Activated T-helper 9 cell treated with anti-CD3 and anti-CD28 coated beads, Interleukin-2, amount 50 U/mL, for 16 hours (primary cell): ENCODE data around the gene MMRN2.
"Not testable (repeated sequence)": the region's sequence is repeated elsewhere in the genome, so short reads cannot be mapped to it uniquely, and the experiment has no call there.

Experiments
- DNase-seq: peaks from one replicate; pipeline ENCODE4 v3.0.0-alpha.2; 2020; ENCODE audit warnings: low read depth

Gene MMRN2

GRCh38 chr10:86957471-86958115 lies at the start of gene MMRN2:
Gene MMRN2, minus strand, starts transcription at chr10:86957615. Its CDS starts 74 bp downstream, at chr10:86957541.
- no peak for DNase-seq

DNA sequence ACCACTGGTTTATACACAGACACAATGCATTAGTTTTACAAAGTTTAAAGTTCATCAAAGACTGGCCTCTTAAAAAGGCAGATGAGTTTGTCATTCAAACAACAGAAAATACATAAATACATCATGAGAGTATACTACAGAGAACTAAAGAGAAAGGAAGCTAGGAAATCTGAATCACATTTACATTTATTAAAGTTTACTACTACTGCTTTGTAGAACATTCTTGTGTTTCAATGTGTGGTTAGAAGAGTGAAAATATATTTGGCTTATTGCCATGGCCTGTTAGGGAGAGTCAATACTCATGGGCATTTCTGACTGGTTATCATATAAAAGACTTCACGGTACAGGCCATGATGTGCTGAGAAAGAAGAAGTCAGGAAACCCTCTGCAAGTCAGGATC lies 49.7 kb upstream of the MMRN2 start:
- DNase-seq: not testable (repeated sequence)

DNA sequence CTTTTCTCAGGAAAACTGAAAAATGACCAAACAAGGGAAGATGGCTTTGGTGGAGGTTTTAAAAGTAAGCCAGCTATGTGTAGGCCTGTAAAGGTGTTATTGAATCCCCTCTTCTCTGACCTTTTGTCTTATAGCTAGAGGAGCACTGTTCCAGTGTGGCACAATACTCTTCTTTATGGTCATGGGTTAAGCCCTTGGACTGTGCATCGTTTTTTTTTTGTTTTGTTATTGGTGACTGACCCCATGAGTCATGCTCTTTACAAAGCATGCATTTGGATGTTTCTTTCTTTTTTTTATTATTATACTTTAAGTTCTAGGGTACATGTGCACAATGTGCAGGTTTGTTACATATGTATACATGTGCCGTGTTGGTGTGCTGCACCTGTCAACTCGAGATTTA lies 43.1 kb upstream of the MMRN2 start:
- no peak for DNase-seq

- DNase-seq: not testable (repeated sequence)
Measured at GRCh38 chr10:86999802-87000403, 42.5 kb upstream of the MMRN2 start.

DNA sequence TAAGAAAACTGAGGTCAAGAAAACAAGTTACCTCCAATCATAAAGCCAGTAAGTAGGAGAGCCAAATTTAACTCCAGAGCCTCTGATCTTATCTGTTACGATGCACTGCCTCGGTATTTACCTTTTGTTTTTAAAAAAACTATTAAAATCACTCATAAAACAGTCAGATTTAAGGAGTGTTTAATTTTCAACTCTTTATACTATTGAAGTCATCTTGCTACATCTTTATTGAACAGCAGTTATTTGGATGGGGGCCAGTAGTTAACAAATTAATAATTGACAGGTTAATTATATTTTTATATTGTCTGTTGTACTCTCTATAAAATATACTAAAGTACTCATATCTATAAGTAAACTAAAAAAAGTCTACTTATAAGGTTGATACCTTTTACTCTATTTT lies 35.5 kb upstream of the MMRN2 start:
- DNase-seq: no peak

GRCh38 chr10:86992456-86992855 lies 35.0 kb upstream of the MMRN2 start:
- no peak for DNase-seq

- not testable (repeated sequence) for DNase-seq
Measured at GRCh38 chr10:86991362-86991761, 33.9 kb upstream of the MMRN2 start.

DNA sequence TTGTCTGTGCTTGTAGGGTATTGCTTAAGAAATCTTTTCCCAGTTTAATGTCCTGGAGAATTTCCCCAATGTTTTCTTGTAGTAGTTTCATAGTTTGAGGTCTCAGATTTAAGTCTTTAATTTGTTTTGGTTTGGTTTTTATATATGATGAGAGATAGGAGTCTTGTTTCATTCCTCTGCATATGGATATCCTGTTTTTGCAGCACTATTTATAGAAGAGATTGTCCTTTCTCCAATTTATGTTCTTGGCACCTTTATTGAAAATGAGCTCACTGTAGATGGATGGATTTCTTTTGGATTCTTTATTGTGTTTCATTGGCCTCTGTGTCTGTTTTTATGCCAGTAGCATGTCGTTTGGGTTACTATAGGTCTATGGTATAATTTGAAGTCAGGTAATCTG lies 31.1 kb upstream of the MMRN2 start:
- DNase-seq: no peak

DNA sequence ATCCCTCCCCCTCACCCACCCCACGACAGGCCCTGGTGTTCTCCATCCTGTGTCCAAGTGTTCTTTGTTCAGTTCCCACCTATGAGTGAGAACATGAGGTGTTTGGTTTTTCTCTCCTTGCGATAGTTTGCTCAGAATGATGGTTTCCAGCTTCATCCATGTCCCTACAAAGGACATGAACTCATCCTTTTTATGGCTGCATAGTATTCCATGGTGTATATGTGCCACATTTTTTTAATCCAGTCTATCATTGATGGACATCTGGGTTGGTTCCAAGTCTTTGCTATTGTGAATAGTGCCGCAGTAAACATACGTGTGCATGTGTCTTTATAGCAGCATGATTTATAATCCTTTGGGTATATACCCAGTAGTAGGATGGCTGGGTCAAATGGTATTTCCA lies 27.1 kb upstream of the MMRN2 start:
- DNase-seq: not testable (repeated sequence)

- no peak for DNase-seq
Measured at GRCh38 chr10:86981716-86982115, 24.3 kb upstream of the MMRN2 start.

DNA sequence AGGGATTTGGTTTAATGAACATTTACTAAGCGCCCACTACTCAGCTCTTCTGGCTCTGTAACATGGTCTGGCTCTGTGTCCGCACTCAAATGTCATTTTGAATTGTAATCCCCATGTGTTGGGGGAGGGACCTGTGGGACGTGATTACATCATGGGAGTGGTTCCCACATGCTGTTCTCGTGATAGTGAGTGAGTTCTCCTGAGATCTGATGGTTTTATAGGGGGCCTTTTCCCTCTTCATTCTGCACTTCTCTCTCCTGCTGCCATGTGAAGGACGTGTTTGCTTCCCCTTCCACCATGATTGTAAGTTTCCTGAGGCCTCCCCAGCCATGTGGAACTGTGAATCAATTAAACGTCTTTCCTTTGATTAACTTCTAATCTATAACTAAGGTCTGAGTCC lies 23.6 kb upstream of the MMRN2 start:
- DNase-seq: not testable (repeated sequence)

- DNase-seq: no peak
Measured at GRCh38 chr10:86979977-86980448, 22.6 kb upstream of the MMRN2 start.

GRCh38 chr10:86979296-86979818 lies 21.9 kb upstream of the MMRN2 start:
- DNase-seq: no peak

- not testable (repeated sequence) for DNase-seq
Measured at GRCh38 chr10:86978457-86978856, 21.0 kb upstream of the MMRN2 start.

DNA sequence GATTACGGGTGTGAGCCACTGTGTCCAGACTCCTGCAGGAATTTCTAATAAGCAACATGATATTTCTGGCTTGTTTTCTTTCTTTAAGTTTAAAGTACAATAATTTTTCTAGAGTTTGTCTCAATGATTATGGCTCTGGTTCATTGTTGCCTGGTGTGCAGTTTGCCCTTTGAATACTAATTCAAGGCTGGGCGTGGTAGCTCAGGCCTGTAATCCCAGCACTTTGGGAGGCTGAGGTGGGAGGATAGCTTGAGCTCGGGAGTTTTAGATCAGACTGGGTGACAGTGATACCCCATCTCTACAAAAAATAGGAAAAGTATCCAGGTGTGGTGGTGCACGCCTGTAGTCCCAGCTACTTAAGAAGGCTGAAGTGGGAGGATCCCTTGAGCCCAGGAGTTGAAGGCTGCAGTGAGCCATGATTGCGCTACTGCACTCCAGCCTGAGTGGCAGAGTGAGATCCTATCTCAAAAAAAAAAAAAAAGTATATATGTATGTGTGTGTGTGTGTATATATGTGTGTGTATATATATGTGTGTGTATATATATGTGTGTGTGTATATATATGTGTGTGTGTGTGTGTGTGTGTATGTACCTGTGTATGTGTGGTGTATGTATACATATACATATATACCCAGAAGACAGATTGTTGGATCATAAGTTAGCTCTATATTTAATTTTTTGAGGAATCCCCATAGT lies 19.1 kb upstream of the MMRN2 start:
- no peak for DNase-seq

DNA sequence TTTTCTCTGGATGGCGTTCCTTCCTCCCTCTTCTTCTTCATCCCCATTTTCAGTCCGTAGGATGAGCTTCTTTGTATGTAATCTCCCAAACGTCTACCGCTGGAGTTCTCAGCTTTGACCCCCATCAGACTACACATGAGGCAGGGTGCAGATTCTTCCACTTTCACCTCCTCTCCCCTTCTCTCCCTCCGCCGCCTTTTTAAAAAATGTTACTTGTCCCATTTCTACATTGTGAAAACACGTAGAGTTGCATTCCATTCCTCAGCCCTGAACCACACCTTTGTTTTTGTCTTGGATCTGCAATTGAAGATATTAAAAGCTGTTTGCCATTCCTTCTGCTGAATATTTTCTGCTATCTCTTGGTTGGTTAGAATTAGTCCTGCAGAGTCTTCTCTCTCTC lies 17.1 kb upstream of the MMRN2 start:
- DNase-seq: no peak

GRCh38 chr10:86972613-86973380 lies 15.4 kb upstream of the MMRN2 start:
- DNase-seq: no peak

GRCh38 chr10:86971232-86971991 lies 14.0 kb upstream of the MMRN2 start:
- peak; percentile 83 for DNase-seq

DNA sequence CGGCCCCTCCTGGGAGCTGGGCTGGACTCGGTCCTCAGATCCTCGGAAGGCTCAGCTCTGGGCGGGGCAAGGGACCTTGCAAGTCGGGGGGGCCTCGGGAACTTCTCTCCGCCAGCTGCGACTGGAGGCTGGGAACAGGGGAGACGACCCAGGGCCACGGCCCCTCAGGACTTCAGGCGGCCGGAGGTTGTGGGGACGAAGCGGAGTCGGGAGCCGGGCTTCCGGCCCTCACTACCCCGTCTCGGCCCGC lies 13.5 kb upstream of the MMRN2 start:
- no peak for DNase-seq

DNA sequence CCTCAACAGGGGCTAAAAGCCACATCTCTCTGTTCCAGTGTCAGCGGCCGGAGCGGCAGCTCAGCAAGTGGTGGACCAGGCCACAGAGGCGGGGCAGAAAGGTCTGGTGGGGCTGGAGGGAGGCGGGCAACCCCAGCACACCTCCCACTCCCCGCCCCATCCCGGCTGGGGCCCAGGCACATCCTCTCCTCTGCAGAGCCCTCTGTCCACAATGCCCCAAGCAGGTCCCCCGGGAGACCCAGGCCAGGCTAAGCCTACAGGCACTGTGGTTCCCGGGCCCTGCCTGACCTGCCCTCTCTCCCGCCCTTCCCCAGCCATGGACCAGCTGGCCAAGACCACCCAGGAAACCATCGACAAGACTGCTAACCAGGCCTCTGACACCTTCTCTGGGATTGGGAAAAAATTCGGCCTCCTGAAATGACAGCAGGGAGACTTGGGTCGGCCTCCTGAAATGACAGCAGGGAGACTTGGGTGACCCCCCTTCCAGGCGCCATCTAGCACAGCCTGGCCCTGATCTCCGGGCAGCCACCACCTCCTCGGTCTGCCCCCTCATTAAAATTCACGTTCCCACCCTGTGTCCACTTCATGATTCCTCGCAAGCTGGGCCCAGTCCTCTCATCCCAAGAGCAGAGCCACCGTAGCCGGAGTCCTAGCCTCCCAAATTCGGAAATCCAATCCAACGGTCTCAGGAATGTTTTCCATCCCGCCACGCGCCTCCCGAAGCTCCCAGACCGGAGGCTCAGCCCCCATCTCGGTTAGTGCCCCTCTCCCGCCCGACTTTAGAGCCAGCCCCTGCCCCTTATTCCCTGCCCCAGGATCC lies 13.0 kb upstream of the MMRN2 start:
- DNase-seq: no peak
